Activated T-cell treated with anti-CD3 and anti-CD28 coated beads, Interleukin-2, amount 50 U/mL, for 4 hours (primary cell): ENCODE measurements around the gene TMEM176B. TPM values are rescaled to one million over a fixed set of nuclear protein-coding genes. Genes with fewer than 3 reads are reported as not detected.
"Not testable (repeated sequence)": the region's sequence is repeated elsewhere in the genome, so short reads cannot be mapped to it uniquely, and the experiment has no call there.

Experiments
- ATAC-seq, 2 donors: fragments of 200-7000 bp; cut with Tn5 transposase; one replicate each; pipeline ENCODE4 v1.10.0; 2021
- DNase-seq: peaks from one replicate; pipeline ENCODE4 v3.0.0-alpha.2; 2020
- H3K27me3 Mint-ChIP-seq: one replicate; pipeline ENCODE4 v1.8.0; 2021; ENCODE audit warnings: low read depth, mixed read lengths
- H3K36me3 Mint-ChIP-seq: one replicate; pipeline ENCODE4 v1.8.0; 2022; ENCODE audit warnings: mixed read lengths; ENCODE audit not compliant: insufficient read depth
- H3K4me1 Mint-ChIP-seq: one replicate; pipeline ENCODE4 v1.8.0; 2021; ENCODE audit warnings: low read depth, mixed read lengths
- H3K4me3 Mint-ChIP-seq: one replicate; pipeline ENCODE4 v1.8.0; 2021; ENCODE audit warnings: mild to moderate bottlenecking, moderate library complexity, mixed read lengths
- H3K9me3 Mint-ChIP-seq: one replicate; pipeline ENCODE4 v1.8.0; 2021; ENCODE audit warnings: mixed read lengths
- total RNA-seq, 3 donors: library from RNA; stranded (reverse); gene quantifications; one replicate each; pipeline ENCODE4 v1.2.1, GENCODE V29; 2021

TMEM176B gene
- total RNA-seq, 3 donors from 2014 or later: 0.24 to 0.58 (median 0.33) TPM

GRCh38 chr7:150830937-150831336 lies 30.8 kb upstream of the TMEM176B start:
- no peaks in the 10 kb centered on the region for H3K9me3 Mint-ChIP-seq
- H3K4me3 Mint-ChIP-seq: no peak overlapping the region
- no peak for DNase-seq
- ATAC-seq: no peak
- no peaks in the 10 kb centered on the region for H3K36me3 Mint-ChIP-seq
- no peaks in the 10 kb centered on the region for H3K4me1 Mint-ChIP-seq
- peaks cover 41% of the 10 kb centered on the region for H3K27me3 Mint-ChIP-seq

GRCh38 chr7:150829426-150829825 lies 29.3 kb upstream of the TMEM176B start:
- Mint-ChIP-seq H3K27me3 (peaks cover 40% of the 10 kb centered on the region), H3K4me3 (no peak overlapping the region), H3K4me1 (no peaks in the 10 kb centered on the region), H3K36me3 (no peaks in the 10 kb centered on the region), H3K9me3 (no peaks in the 10 kb centered on the region)
- ATAC-seq (no peak), DNase-seq (no peak)

- Mint-ChIP-seq H3K4me1 (no peaks in the 10 kb centered on the region), H3K9me3 (no peaks in the 10 kb centered on the region), H3K36me3 (no peaks in the 10 kb centered on the region), H3K4me3 (no peak overlapping the region), H3K27me3 (peaks cover 32% of the 10 kb centered on the region)
- no peak for ATAC-seq
- no peak for DNase-seq
Measured at GRCh38 chr7:150828384-150828783, 28.2 kb upstream of the TMEM176B start.

DNA sequence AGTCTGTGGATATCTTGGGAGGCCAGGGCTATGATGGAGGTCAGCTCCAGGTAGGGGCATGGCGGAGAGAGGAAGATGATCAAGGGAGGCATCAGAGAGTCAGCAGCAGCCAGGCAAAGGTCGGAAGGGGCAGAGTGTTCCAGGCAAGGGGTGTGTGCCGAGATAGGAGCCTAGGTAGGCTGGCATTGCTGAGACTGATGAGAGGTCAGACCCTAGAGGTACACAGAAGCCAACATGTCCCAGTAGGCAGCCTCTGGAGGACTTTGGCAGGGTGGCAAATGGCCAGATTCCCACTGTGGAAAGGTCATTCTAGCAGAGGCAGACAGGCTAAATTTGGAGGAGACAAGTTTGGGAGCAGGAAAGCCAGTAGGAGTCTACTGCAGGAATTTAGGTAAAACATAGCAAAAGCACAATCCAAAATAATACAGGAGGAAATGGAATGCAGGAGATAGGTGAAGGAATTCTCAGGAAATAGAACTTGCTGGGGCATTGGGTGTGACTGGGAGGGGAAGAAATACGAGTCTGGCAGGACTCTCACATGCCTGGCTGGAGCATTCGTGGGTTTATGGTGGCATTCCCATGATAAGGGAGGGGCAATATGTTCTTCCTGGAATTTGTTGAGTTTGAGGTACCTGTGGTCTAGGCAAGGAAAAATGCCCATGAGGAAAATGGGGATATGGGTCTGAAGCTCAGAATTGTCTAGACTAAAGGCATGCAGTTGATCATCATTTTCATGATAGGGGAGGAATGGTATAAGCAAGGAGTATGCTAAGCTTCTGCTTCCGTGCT lies 26.1 kb upstream of the TMEM176B start:
- ATAC-seq: no peak
- Mint-ChIP-seq H3K4me3 (no peak overlapping the region), H3K36me3 (no peaks in the 10 kb centered on the region), H3K27me3 (peaks cover 15% of the 10 kb centered on the region), H3K4me1 (no peaks in the 10 kb centered on the region), H3K9me3 (peaks cover 9% of the 10 kb centered on the region)
- DNase-seq: no peak

GRCh38 chr7:150824379-150825177 lies 24.4 kb upstream of the TMEM176B start:
- Mint-ChIP-seq H3K9me3 (peaks cover 10% of the 10 kb centered on the region), H3K36me3 (no peaks in the 10 kb centered on the region)
- ATAC-seq: no peak

GRCh38 chr7:150823484-150824126 lies 23.4 kb upstream of the TMEM176B start:
- Mint-ChIP-seq H3K4me1 (no peaks in the 10 kb centered on the region), H3K9me3 (peaks cover 10% of the 10 kb centered on the region), H3K4me3 (no peak overlapping the region), H3K36me3 (no peaks in the 10 kb centered on the region), H3K27me3 (peaks cover 13% of the 10 kb centered on the region)
- DNase-seq: no peak
- ATAC-seq: no peak

More at GRCh38 chr7:150824379-150825177, 24.4 kb upstream of the TMEM176B start:
- Mint-ChIP-seq H3K27me3 (peaks cover 11% of the 10 kb centered on the region), H3K4me1 (no peaks in the 10 kb centered on the region), H3K4me3 (no peak overlapping the region)
- no peak for DNase-seq

- H3K9me3 Mint-ChIP-seq: peaks cover 10% of the 10 kb centered on the region
- H3K4me3 Mint-ChIP-seq: no peak overlapping the region
- peaks cover 13% of the 10 kb centered on the region for H3K27me3 Mint-ChIP-seq
- no peak for DNase-seq
- no peaks in the 10 kb centered on the region for H3K36me3 Mint-ChIP-seq
- ATAC-seq: no peak
- H3K4me1 Mint-ChIP-seq: no peaks in the 10 kb centered on the region
Measured at GRCh38 chr7:150823043-150823442, 22.9 kb upstream of the TMEM176B start.

DNA sequence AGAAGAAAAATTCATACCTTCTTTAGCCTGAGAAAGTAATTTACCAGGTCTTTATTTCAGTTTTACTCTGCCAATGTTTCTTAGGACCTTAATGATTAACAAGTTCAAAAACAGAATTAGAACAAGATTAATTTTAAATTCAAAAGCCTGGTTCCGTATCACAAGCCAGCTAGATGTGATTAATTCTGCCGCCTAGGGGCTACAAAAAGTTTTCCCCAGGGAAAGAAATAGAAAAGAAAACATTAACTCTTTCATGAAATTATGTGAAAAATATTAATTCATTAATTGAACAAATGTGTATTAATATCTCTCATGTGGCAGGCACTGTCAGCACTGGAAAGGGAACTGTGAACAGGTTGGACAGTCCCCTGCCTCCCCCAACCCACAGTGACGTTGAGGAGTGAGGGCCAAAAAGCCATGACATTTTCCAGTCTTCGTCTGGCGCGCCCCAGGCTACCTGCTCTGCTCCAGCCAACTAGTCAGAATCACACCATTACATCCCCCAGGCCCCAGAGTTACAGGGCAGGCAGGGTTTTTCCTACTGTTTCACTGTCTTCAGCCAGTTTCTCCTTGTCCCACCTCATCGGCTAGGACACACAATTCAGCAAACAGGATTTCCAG lies 20.5 kb upstream of the TMEM176B start:
- no peaks in the 10 kb centered on the region for H3K4me1 Mint-ChIP-seq

DNA sequence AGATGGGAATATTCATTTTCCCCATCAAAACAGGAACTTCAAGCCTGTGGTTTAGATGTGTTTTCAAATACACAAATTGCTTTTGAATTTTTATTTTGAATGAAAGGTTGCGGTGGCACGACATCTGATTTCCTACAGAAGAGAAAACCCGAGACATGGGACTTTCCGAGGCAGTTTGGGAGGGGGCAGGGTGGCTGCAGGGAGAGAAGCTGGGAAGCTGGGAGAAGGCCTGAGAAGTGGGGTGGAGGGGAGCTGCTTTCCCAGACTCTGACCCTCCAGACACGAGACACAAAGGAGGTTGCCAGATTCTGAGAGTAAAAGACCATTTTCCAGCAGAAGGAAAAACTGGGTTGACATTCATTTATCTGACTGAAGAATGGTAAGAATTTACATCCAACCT lies 20.0 kb upstream of the TMEM176B start:
- ATAC-seq: no peak
- DNase-seq: no peak
- Mint-ChIP-seq H3K4me3 (no peak overlapping the region), H3K4me1 (no peaks in the 10 kb centered on the region), H3K27me3 (peaks cover 16% of the 10 kb centered on the region), H3K36me3 (no peaks in the 10 kb centered on the region), H3K9me3 (peaks cover 19% of the 10 kb centered on the region)

More for the DNA sequence above, 20.5 kb upstream of the TMEM176B start:
- H3K4me3 Mint-ChIP-seq: no peak overlapping the region
- H3K9me3 Mint-ChIP-seq: peaks cover 17% of the 10 kb centered on the region
- DNase-seq (no peak), ATAC-seq (no peak)
- peaks cover 14% of the 10 kb centered on the region for H3K27me3 Mint-ChIP-seq
- no peaks in the 10 kb centered on the region for H3K36me3 Mint-ChIP-seq

DNA sequence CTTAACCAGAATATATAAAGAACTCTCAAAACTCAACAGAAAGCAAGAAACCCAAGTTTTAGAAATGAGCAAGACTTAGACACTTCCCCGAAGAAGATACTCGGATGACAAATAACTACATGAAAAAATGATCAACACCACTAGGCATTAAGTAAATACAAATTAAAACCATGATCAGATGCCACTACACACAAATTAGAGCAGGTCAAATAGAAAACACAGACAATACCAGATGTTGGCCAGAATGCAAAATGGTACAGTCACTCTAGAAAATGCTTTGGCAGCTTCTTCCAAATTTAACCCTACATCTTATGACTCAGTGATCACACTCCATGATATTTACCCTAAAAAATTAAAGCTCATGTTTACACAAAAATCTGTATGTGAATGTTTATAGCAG lies 18.8 kb upstream of the TMEM176B start:
- H3K27me3 Mint-ChIP-seq: peaks cover 22% of the 10 kb centered on the region
- H3K4me1 Mint-ChIP-seq: no peaks in the 10 kb centered on the region
- DNase-seq: no peak

DNA sequence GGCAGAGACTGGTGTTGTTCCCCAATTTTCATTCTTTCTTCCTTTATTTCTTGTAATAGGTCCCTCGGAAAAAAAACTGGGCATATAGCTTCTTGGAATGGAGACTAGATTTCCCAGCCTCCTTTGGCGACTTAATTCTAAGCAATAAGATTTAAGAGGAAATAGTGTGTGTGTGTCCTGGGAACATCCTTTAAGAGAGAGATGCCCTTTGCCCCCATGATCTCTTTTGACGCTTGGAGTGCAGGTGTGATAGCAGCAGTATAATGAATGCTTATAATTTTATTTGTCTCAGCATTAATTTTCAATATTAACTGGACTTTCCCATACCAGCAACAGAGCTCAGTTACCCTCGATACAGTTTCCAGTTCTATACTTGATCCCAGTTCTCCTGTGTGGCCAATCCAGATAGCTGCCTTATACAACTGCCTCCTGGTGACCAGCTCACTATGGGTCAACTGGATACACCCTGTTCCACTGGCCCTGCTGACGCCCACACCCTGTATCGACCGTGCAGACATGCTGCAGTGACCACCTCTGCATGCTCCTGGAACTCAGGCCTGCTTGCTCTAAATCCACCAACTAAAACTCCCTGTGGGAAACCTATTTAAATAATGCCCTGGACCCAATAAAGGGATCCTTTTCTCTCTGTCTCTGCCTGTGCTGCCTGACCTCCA lies 14.3 kb upstream of the TMEM176B start:
- no peak for DNase-seq
- peaks cover 9% of the 10 kb centered on the region for H3K9me3 Mint-ChIP-seq
- H3K36me3 Mint-ChIP-seq: no peaks in the 10 kb centered on the region
- no peak overlapping the region for H3K4me3 Mint-ChIP-seq
- H3K27me3 Mint-ChIP-seq: peaks cover 45% of the 10 kb centered on the region
- ATAC-seq: no peak
- H3K4me1 Mint-ChIP-seq: no peaks in the 10 kb centered on the region

More for the DNA sequence above, 18.8 kb upstream of the TMEM176B start:
- Mint-ChIP-seq H3K36me3 (no peaks in the 10 kb centered on the region), H3K9me3 (peaks cover 19% of the 10 kb centered on the region), H3K4me3 (no peak overlapping the region)
- ATAC-seq: no peak

- H3K4me3 Mint-ChIP-seq, H3K4me1 Mint-ChIP-seq, H3K36me3 Mint-ChIP-seq, H3K9me3 Mint-ChIP-seq, DNase-seq, ATAC-seq: not testable (repeated sequence)
- peaks cover 49% of the 10 kb centered on the region for H3K27me3 Mint-ChIP-seq
Measured at GRCh38 chr7:150807616-150808438, 7.7 kb upstream of the TMEM176B start.

DNA sequence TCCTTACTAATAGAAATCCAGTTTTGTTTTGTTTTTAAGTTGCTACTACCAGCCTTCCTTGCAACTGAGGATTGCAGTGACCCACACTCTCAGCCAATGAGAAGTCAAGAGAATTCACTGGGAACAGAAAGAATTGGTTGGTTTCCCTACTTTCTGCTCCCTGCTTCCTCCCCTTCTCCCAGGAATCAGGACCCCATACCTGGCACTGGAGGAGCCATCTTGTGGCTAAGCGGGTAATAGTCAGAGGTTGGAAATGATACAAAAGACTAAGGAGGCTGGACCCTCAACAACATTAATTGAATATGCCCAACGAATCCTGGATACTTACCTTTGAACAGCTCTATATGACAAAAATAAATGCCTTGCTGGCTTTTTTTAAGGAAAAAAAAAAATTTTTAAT lies 6.7 kb upstream of the TMEM176B start:
- H3K9me3 Mint-ChIP-seq: peaks cover 8% of the 10 kb centered on the region
- peaks cover 4% of the 10 kb centered on the region for H3K36me3 Mint-ChIP-seq
- H3K27me3 Mint-ChIP-seq: peaks cover 54% of the 10 kb centered on the region
- H3K4me3 Mint-ChIP-seq: no peak overlapping the region
- ATAC-seq (no peak), DNase-seq (no peak)
- peaks cover 3% of the 10 kb centered on the region for H3K4me1 Mint-ChIP-seq
